GM12865 (cell line): ENCODE results near the gene CENPF.
"Not testable (repeated sequence)": the region's sequence is repeated elsewhere in the genome, so short reads cannot be mapped to it uniquely, and the experiment has no call there.

Experiments
- DNase-seq: peaks from one replicate; pipeline ENCODE4 v3.0.0; 2010; ENCODE audit warnings: low read depth
- H3K4me3 ChIP-seq: 2 replicates; pipeline ENCODE4 v1.5.1; 2011; ENCODE audit warnings: mild to moderate bottlenecking, low read depth, low read length, control low read depth
- TF ChIP-seq, protein P1 (sequence below): IDR thresholded peaks from 2 replicates; pipeline ENCODE4 v1.5.1; 2011; ENCODE audit warnings: low read length, control low read depth, low read depth, inconsistent platforms; ENCODE audit not compliant: insufficient read depth; ENCODE audit errors: missing control alignments

The CENPF gene

DNA sequence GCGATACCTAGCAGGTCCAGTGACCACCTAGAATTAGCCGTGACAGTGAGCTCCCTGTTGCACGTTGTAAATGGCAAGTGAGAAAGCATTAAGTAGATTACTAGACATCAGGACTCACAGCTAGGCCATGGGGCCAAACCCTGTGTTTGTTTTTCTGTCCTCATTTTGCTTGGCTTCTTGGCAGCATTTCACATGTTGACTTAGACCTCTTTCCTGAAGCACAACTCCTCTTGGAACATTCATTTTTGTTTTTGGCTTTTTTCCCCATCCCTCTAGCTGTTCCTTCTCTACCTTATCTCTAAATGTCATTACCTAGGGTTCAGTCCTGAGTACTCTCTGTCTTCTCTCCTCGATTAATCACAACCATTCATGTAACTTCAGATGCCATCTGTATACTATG, 34.7 kb upstream of the CENPF start:
- DNase-seq = no peak
- TF ChIP-seq, protein P1, sequence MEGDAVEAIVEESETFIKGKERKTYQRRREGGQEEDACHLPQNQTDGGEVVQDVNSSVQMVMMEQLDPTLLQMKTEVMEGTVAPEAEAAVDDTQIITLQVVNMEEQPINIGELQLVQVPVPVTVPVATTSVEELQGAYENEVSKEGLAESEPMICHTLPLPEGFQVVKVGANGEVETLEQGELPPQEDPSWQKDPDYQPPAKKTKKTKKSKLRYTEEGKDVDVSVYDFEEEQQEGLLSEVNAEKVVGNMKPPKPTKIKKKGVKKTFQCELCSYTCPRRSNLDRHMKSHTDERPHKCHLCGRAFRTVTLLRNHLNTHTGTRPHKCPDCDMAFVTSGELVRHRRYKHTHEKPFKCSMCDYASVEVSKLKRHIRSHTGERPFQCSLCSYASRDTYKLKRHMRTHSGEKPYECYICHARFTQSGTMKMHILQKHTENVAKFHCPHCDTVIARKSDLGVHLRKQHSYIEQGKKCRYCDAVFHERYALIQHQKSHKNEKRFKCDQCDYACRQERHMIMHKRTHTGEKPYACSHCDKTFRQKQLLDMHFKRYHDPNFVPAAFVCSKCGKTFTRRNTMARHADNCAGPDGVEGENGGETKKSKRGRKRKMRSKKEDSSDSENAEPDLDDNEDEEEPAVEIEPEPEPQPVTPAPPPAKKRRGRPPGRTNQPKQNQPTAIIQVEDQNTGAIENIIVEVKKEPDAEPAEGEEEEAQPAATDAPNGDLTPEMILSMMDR = no peak
- H3K4me3 ChIP-seq = no peak overlapping the region

DNA sequence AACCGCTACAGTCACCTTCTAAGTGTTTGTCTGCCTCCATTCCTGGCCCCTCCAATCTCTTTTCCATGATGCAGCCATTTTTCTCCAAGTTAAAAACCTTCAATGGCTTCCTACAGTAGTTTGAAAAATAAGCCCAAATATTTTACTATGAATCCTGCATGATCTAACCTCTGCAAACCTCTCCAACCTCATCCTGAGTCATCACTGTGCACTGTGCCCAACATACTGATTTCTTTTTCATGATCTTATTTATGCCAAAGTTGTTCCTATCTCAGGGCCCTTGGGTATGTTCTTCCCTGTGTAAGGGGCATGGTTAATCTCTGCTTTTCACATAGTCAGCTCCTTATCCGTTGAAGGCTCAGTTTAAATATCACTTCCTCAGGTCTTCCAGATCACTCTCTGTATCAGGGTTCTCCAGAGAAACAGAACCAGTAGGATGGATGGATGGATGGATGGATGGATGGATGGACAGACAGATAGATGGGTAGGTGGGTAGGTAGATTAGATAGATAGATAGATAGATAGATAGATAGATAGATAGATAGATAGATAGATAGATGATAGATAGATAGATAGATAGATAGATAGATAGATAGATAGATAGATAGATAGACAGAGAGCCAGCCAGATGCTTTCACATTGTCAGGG, 33.5 kb upstream of the CENPF start:
- no peak for DNase-seq
- TF ChIP-seq, protein P1 = no peak
- no peak overlapping the region for H3K4me3 ChIP-seq

DNA sequence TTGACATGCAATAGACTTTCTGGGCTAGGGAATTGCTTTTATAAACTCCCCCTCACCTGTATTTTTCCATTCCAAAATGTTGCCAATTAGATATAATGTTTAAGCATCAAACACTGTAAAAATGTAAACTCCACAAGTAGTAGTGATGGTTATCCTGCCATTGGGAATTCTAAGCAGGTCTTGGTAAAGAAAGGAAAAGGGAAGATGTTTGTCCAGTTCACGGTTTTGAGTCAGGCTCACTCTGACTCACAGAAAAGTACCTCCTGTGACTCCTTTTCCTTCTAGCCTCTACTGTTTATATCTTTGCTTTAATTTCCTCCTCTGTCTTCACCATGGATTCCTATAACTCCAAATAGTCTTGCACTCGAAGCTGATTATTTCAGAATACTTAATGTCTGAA, 32.6 kb upstream of the CENPF start:
- H3K4me3 ChIP-seq = no peak overlapping the region
- TF ChIP-seq, protein P1 = no peak
- DNase-seq = no peak

DNA sequence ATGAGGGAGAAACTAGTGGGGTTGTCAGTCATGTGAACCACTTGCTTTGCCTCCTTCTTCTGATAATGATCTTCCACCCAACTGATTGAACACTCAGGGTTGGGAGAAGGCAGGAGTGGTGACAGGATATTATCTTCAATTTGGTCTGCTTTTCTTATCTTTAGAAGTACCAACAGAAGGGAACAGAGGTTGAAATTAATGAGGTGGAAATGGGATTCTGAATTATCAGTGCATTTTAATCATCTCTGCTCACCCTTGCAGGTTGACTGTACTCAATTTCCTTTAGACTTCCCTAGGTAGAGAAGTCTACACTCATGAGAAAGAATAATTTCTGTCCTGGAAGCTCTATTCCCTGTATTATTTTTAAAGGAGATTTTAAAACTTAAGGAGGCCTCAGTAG, 31.7 kb upstream of the CENPF start:
- TF ChIP-seq, protein P1 = no peak
- DNase-seq = no peak
- H3K4me3 ChIP-seq = no peak overlapping the region

DNA sequence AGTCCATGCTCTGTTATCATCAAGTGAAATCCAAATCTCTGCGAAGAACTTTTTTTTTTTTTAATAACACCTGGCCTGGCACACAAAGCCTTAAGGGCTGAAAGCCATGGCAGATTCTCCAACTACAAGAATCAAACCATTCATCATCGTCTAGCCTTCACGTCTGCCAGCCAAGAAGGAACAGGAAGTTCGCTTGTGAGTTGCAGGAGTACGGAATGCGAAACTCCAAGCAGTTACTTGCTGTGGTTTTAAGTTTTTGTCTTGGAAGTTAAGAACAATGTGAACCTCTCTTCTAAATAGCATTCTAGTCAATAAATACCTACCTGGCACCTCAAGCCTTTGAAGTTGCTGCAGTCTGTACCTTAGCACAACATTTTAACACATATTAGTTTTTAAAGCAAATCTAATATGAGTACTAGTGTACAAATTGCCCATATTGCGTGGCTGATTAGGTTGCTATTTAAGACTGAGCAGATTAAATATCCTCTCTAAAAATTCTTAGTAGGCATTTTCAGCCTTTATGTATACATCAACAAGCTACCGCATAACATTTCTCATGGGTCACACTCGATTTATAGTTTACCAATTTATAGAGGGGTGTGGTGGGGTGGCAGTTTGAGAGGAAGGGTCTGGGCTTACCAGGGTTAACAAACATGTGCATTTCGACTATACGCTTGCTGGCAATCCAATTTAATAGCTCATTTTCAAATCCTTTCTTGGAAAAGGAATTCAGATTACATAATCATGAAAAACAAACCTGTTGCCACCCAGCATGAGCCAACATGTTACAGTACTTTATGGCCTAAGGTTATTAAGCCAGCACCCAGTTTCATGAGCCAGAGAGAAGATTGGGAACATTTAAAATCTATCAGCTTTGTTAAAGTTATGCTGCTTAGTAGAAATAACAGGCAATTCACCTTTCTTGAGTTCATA, 29.3 kb upstream of the CENPF start:
- no peak overlapping the region for H3K4me3 ChIP-seq
- TF ChIP-seq, protein P1 = no peak
- no peak for DNase-seq

DNA sequence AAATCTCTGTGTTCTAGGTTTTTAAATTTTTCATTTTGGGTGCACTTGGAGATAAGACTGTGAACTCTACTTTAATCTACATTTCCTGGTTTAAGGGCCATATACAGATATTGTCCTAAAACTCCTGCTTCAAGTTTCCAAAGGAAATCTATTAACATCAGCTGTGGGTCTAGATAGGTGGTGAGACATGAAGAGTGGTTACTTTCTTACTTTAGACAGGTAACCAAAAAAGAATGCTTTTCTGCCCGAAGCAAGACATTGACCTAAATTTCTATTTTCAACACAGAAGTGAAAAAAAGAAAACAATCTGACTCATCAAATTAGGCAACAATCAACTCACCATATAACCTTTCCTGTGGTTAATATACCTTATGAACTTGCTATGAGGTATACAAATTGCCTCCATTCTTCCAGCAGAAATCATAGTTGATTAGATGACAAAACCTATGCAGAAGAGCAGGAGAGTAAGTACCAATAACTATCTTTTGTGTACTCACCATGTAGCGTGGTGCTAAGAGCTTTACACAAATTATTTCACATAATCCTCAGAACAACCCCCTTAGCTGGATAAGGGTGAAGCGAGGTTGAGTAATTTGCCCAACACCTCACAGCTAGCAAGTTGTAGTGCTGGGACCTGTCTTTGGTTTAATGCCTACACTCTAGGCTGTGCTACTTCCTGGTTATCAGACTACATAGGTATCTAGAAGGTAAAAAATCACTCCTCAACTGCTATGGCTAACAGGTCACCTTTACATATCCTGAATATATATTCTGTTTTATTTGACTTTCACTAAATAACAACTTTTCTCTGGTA, 28.2 kb upstream of the CENPF start:
- TF ChIP-seq, protein P1 = no peak
- DNase-seq = no peak
- H3K4me3 ChIP-seq = no peak overlapping the region

DNA sequence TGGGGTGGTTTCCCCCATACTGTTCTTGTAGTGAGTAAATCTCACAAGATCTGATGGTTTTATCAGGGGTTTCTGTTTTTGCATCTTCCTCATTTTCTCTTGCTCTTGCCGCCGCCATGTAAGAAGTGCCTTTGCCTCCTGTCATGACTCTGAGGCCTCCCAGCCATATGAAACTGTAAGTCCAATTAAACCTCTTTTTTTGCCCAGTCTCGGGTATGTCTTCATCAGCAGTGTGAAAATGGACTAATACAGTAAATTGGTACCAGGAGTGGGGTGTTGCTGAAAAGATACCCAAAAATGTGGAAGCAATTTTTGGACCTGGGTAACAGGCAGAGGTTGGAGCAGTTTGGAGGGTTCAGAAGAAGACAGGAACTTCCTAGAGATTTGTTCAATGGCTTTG, 26.9 kb upstream of the CENPF start:
- not testable (repeated sequence) for H3K4me3 ChIP-seq, DNase-seq
